Keratinocyte (primary cell): ENCODE results near the gene TUBB4B.

Experiments
- EZH2 ChIP-seq: IDR thresholded peaks from one replicate; pipeline ENCODE4 v1.6.1; 2012; ENCODE audit warnings: inconsistent platforms, mild to moderate bottlenecking, low read length, moderate library complexity
- TF ChIP-seq, protein P1 (sequence below), 3 experiments: IDR thresholded peaks in 1 of 3; conservative IDR thresholded peaks in 1 of 3; optimal IDR thresholded peaks in 1 of 3; 2 replicates in 2 of 3; 3 replicates in 1 of 3; pipeline versions ENCODE3 to v1.5.1; 2011; ENCODE audit warnings: low read length in 3 of 3, mild to moderate bottlenecking in 3 of 3, moderate library complexity in 2 of 3, control low read depth in 1 of 3, inconsistent platforms in 1 of 3; ENCODE audit not compliant: insufficient read depth in 2 of 3; ENCODE audit errors: extremely low read depth in 1 of 3

DNA sequence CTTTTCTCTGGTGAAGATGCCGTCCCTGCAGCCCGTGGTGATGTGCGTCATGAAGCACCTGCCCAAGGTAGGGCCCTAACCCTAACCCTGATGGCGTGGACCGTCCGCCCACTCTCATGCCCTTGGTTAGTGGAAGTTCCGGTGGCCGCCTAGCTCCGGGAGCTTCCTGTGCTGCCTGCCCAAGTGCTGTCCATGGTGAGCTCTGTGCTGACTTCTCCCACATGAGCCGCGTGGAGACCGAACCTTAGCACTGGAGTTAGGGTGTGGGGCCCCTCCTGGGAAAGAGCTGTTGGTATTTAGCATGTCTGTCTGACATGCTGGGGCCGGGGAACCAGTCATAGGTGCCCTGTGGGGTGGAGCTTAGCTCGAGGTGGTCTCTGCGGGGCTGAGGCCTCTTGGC is 15.3 kb downstream of the TUBB4B start:
- TF ChIP-seq, protein P1, sequence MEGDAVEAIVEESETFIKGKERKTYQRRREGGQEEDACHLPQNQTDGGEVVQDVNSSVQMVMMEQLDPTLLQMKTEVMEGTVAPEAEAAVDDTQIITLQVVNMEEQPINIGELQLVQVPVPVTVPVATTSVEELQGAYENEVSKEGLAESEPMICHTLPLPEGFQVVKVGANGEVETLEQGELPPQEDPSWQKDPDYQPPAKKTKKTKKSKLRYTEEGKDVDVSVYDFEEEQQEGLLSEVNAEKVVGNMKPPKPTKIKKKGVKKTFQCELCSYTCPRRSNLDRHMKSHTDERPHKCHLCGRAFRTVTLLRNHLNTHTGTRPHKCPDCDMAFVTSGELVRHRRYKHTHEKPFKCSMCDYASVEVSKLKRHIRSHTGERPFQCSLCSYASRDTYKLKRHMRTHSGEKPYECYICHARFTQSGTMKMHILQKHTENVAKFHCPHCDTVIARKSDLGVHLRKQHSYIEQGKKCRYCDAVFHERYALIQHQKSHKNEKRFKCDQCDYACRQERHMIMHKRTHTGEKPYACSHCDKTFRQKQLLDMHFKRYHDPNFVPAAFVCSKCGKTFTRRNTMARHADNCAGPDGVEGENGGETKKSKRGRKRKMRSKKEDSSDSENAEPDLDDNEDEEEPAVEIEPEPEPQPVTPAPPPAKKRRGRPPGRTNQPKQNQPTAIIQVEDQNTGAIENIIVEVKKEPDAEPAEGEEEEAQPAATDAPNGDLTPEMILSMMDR (optimal IDR thresholded peaks at IDR 0.05 in 1 of 3, IDR thresholded peaks at IDR 0.05 in 1 of 3, conservative IDR thresholded peaks at IDR 0.05 in 1 of 3; ENCODE audit: extremely low read depth in 1 of 3, insufficient read depth in 2 of 3, low read length in 3 of 3): no peak
- no peak for TF ChIP-seq EZH2
